GM12875 (cell line): ENCODE data around the gene RBKS.

Experiments used
- H3K4me3 ChIP-seq: one replicate; pipeline ENCODE4 v1.5.1; 2011; ENCODE audit warnings: low read depth, low read length, control low read depth
- CTCF ChIP-seq: IDR thresholded peaks from 2 replicates; pipeline ENCODE4 v1.5.1; 2011; ENCODE audit warnings: low read depth, mild to moderate bottlenecking, control low read depth, inconsistent platforms, low read length, moderate library complexity, borderline replicate concordance; ENCODE audit not compliant: insufficient read depth

Gene RBKS

GRCh38 chr2:27915191-27915590 is 25.0 kb upstream of the RBKS start:
- no peak for TF ChIP-seq CTCF
- H3K4me3 ChIP-seq: no peak overlapping the region

GRCh38 chr2:27914805-27915175 is 24.6 kb upstream of the RBKS start:
- TF ChIP-seq CTCF: no peak
- no peak overlapping the region for H3K4me3 ChIP-seq

GRCh38 chr2:27914041-27914804 is 24.0 kb upstream of the RBKS start:
- no peak for TF ChIP-seq CTCF
- H3K4me3 ChIP-seq: no peak overlapping the region

GRCh38 chr2:27912512-27912911 is 22.3 kb upstream of the RBKS start:
- no peak for TF ChIP-seq CTCF
- no peak overlapping the region for H3K4me3 ChIP-seq

- H3K4me3 ChIP-seq: no peak overlapping the region
- TF ChIP-seq CTCF: no peak
Measured at GRCh38 chr2:27911458-27912210, 21.4 kb upstream of the RBKS start.

- TF ChIP-seq CTCF: no peak
- no peak overlapping the region for H3K4me3 ChIP-seq
Measured at GRCh38 chr2:27909901-27910300, 19.7 kb upstream of the RBKS start.

- no peak for TF ChIP-seq CTCF
- no peak overlapping the region for H3K4me3 ChIP-seq
Measured at GRCh38 chr2:27907547-27907946, 17.4 kb upstream of the RBKS start.
